ENCODE data around the gene ITGA11.

ITGA11 gene, protein sequence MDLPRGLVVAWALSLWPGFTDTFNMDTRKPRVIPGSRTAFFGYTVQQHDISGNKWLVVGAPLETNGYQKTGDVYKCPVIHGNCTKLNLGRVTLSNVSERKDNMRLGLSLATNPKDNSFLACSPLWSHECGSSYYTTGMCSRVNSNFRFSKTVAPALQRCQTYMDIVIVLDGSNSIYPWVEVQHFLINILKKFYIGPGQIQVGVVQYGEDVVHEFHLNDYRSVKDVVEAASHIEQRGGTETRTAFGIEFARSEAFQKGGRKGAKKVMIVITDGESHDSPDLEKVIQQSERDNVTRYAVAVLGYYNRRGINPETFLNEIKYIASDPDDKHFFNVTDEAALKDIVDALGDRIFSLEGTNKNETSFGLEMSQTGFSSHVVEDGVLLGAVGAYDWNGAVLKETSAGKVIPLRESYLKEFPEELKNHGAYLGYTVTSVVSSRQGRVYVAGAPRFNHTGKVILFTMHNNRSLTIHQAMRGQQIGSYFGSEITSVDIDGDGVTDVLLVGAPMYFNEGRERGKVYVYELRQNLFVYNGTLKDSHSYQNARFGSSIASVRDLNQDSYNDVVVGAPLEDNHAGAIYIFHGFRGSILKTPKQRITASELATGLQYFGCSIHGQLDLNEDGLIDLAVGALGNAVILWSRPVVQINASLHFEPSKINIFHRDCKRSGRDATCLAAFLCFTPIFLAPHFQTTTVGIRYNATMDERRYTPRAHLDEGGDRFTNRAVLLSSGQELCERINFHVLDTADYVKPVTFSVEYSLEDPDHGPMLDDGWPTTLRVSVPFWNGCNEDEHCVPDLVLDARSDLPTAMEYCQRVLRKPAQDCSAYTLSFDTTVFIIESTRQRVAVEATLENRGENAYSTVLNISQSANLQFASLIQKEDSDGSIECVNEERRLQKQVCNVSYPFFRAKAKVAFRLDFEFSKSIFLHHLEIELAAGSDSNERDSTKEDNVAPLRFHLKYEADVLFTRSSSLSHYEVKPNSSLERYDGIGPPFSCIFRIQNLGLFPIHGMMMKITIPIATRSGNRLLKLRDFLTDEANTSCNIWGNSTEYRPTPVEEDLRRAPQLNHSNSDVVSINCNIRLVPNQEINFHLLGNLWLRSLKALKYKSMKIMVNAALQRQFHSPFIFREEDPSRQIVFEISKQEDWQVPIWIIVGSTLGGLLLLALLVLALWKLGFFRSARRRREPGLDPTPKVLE

DNA sequence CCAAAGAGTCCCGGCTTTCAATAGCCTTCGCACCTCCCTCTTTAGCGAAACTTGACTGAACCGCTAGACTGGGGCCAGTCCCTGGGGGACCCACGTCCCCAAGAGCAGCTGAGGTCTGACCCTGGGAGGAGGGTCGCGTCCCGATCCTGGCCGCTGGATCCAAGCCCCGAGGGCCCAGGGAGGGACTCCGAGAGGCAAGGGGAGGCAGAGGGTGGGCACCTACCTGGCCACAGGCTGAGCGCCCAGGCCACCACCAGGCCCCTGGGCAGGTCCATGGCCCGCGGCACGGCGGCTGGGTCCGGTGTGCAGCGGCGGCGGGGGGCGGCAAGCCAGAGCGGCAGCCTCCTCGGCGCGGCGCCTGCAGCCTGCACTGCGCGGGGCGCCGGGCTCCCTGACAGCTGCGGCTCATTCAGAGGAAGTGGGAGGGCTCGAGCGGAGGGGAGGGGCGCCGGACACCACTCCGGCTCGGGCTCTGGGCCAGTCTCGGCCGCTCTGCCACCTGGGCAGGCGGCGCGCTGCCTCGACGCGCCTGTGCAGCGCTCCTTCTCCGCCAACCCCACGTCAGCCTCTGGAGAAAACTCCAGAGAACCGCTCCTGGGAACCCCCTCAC is at the start of gene ITGA11:
TSS of gene ITGA11 (minus strand) at position 372 of the 610 bp plus-strand sequence. CDS start at position 275, 97 bp downstream.
- peak; percentile 81 for DNase-seq

DNA sequence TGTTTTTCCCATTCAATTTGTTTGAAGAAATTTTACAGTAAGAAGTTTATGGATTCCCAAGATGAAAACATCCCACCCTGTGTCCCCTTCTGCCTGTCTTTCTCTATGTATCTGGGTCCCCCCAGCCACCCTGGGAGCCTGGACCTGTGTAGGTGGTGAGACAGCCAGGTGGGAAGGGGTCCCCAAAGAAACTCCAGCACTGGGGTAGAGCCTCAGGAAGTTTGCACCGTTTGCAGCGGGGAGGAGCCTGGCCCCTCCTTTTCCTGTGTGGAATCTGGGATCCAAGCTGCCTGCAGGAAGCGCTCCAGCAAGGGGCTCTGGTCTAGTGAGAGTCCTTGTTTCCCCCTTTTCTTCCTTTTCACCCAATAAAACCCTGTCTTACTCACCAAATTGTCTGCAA is 49.4 kb upstream of the ITGA11 start:
- DNase-seq, result no peak

- DNase-seq, result no peak
These were observed 48.3 kb upstream of the ITGA11 start for GRCh38 chr15:68480296-68480695.

DNA sequence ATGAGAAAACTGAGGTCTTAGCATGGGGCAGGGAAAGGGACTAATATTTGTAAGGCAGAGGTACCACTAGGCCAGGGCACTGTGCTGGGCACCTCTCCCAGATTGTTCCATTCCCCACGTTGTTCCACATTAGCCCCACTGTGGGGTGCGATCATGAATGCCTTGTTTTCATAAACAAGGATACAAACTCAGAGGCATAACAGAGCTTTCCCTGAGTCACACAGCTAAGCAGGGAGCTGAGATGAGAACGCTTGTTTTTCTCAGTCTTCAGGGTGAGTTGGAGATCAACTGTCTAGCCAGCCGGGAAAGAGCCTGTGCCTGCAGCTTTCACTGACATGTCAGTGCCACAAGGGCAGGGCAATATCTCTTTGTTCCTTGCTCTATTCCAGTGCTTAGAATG is 47.9 kb upstream of the ITGA11 start:
- DNase-seq, result peak; percentile 50

DNA sequence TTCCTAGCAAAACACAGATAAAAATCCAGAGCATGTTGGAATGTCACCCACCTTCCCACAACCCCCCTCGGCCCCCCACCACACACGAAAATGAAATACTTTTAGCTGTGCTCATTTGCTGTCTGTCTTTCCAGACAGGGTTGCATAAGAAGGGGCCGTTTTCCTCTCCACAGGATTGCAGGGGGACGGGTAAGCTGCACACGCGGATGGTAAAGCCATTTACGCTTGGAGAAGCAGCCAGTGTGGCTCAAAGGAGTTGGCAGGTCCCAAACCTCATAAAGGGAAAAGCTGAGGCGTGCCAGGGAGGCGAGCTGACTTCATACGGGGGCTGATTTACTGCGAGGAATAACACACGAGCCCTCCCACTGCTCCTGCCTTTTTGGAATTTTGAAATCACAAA is 47.4 kb upstream of the ITGA11 start:
- DNase-seq, result peak; percentile 99

DNA sequence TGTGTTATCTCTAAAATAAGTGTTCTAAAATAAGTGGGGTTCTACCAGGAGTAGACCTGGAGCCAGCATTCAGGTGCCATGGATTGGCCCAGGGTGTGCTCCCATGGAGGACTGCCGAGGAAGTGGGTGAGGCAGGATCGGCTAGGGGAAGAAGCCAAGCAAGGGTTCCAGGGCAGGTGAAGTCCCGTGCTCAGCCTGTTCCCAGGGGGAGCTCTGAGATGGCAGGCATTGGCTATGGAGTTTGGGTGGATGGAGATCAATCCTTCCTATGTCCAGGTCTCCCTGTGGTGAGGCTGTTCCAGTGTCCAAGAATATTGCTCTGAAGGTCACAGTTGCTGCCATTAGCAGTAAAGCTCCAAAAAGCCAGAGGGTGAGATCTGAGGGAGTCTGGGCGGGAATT is 46.9 kb upstream of the ITGA11 start:
- no peak for DNase-seq

GRCh38 chr15:68475449-68475848 is 43.5 kb upstream of the ITGA11 start:
- DNase-seq, result no peak

- DNase-seq, result peak; percentile 42
These were observed 39.6 kb upstream of the ITGA11 start for GRCh38 chr15:68471541-68471940.

GRCh38 chr15:68470976-68471375 is 39.0 kb upstream of the ITGA11 start:
- DNase-seq, result no peak

DNA sequence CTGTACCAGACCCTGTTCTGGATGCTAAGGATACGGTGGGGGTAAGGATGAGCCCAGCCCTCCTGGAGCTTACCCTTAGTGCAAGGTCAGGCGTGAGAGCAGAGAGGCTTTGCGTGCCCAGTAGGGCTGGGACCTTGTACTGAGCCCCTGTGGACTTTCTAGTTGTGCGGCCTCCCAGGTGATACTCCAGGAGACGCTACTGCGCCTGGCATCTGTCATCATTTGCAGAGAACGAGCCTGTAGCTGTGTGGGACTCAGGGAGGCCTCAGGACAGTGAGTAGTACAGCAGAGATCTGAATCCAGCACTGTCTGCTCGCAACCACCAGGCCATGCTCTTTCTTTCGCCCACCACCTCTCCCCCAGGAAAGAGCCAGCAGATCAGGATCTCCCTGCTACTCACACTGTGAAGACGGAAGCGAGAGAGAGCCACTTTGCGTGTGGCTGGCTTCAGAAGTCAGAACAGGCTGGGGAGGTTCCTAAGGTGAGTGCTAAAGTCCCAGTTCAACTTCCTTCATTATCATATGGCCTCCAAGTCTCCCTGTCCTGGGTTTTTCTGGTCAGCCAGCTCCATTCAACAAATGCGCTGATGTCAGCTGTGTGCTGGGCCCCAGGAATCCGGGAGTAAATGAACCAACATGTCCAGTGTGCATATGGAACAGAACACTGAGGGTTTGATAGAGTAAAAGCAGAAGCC is 38.2 kb upstream of the ITGA11 start:
- no peak for DNase-seq

DNA sequence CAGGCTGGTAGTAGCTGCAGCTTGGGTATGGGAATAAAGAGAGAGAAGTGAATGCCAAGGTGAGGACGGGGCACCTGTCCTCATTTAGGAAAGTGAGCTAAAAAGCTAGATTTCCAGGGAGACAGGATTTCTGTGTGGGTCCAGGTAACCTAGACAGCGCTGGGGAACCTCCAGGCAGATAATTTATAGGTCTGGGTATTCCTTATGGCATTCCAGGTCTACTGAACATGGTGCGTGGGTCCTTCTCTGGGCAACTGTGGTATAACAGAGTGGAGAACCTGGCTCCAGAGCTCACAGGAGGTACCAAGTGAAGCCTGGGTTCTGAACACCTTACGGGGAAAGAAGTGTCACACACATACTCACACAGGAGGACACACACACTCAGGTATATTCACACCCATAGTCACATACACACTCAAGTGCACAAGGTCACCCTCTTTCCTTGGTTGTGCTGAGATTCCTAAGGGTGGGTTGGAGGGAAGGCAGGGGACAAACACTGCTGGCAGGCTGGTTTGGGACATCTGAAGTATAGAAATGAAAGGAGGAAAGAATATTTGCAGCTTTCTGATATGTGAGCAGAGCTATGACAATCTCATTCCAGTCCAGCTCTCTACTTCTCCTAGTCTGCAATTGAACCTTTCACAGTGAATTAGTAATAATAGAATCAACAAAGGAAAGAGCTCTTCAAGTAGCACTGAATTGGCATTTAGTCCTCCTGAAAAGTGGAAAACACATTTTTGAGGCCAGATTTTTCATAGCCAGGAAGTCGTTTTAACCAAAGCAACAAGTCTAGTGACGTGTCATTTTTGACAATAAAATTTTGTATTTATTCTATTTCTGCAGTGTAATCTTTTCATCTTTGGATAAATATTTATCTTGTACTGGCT is 37.4 kb upstream of the ITGA11 start:
- peak; percentile 63 for DNase-seq

DNA sequence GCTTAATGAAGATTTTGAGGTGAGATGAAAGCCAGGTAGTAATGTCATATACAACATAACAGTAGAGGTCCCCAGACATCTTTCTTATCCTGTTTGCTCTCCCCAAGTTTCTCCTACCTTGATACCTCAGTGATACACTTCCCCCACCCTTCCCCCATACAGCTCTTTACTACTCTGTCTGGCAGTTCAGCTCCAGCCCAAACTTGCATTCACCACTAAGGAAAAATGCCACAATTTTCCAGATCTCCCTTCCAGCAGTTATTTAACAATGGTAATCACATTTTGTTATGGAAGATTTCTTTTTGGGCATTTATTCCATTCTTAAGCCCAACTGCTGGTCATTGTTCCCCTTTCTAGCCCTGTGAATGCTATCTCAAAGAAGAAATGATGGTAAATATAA is 34.9 kb upstream of the ITGA11 start:
- DNase-seq, result no peak

DNA sequence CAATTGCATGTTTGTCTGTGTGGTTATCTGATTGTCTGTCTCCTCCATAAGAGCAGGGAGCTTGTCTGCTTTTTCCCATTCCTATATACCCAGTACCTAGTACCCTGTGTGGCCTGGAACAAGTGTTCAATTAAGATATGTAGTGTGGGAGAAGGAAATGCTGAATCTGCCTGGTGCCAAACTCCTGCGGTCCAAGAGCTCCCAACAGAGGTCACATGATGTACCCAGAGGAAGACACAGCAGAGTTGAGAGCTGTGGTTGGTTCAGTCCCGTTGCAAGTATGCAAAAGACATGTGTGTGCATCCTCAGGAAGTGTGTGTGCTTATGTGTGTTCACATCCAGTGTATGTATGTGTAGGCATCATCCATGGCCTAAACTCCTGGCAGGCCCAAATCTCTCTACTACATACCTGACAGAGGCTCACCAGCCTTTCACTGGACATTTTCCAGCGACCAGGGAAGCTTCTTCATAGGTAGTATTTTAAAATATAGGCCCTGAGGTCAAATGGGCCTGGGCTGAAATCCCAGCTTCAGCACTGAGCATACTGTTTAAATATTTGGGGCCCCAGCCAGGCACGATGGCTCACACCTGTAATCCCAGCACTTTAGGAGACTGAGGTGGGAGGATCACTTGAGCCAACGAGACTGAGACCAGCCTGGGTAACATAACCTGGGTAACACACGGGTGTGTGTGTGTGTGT is 34.0 kb upstream of the ITGA11 start:
- DNase-seq, result peak; percentile 24

DNA sequence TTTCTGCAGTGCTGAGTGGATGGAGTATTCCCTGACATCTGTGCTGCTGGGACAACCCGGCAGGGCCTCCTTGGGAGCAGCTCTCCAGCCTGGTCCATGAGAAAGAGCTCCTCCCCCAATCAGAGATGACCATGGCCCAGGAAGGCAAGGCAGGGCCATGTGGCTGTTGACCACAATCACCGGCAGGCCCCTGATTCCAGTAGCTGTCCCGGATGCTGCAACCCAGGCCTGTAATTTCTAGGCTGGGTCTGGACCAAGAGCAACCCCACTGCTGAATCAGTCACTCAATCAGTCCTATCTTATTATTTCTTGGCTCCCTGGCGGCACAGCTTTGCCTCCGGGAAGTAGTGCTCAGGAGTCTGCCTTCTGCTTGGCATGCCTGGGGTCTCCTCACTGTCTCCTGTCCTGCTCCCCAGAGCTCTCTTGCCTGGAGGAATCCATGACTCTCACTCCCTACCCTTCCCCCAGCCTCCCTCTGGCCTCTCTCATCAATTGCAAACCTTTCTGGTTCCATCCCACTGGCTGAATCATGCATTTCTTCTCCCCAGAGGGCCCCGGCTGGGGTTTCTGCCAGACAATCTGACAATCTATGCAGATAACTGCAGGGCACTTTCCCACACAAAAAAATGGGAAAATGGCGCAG is 32.6 kb upstream of the ITGA11 start:
- peak; percentile 90 for DNase-seq

DNA sequence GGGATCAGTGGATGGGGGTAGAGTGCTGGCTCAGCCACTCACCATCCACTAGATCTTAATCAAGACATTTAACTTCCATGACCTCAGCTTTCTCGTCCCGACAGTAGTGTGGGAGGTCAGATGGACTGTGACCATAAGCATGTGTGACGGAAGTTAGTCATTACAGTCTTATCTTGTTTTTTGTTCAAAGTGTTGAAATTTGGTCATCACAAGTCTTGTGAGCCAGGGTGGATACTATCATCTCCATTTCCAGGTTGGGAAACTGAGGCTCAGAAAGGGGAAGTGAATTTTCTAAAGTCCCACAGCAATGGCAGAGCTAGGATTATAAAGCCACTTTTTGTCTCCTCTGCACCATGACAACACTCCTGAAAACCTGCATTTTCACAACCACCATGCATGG is 32.0 kb upstream of the ITGA11 start:
- no peak for DNase-seq

GRCh38 chr15:68463444-68463843 is 31.5 kb upstream of the ITGA11 start:
- DNase-seq, result no peak

DNA sequence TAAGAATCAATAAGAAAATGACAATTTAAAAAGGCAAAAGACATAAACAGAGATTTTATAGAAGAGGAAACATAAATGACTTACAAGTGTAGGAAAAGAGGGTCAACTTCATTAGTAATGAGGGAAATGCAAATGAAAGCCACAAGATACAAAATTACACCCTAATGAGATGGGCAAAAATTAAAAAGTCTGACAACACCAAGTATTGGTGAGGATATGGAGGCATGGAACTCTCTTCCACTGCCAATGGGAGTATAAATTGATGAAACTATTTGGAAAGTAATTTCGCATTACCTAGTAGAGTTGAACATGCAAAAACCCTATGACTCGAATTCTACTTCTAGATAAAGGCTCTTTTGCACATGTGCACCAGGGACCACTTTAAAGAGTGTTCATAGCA is 28.2 kb upstream of the ITGA11 start:
- no peak for DNase-seq

- no peak for DNase-seq
These were observed 18.2 kb upstream of the ITGA11 start for GRCh38 chr15:68450192-68450591.

- DNase-seq, result no peak
These were observed 17.4 kb upstream of the ITGA11 start for GRCh38 chr15:68449389-68449788.
